NOMO-1 treated with dmso at 0.1 percent for 144 hours (cell line): ENCODE results near the gene NUAK1.
A peak's percentile ranks its signal among the peaks of the same experiment; 100 is the strongest.
"Not testable (repeated sequence)": the region's sequence is repeated elsewhere in the genome, so short reads cannot be mapped to it uniquely, and the experiment has no call there.

Experiments used
- DNase-seq: peaks from one replicate; lab custom pipeline; 2025; ENCODE audit not compliant: unreplicated experiment; lab: John Stamatoyannopoulos, UW

Gene NUAK1

GRCh38 chr12:106147956-106148355 is 9.2 kb upstream of the NUAK1 start:
- DNase-seq, result no peak

GRCh38 chr12:106146987-106147386 is 8.2 kb upstream of the NUAK1 start:
- no peak for DNase-seq

GRCh38 chr12:106145539-106146447 is 7.0 kb upstream of the NUAK1 start:
- no peak for DNase-seq

GRCh38 chr12:106144847-106145246 is 6.1 kb upstream of the NUAK1 start:
- no peak for DNase-seq

- DNase-seq, result no peak
Observed at GRCh38 chr12:106142591-106143261, 4.0 kb upstream of the NUAK1 start.

- not testable (repeated sequence) for DNase-seq
Observed at GRCh38 chr12:106141920-106142319, 3.2 kb upstream of the NUAK1 start.

GRCh38 chr12:106141452-106141851 is 2.7 kb upstream of the NUAK1 start:
- no peak for DNase-seq

GRCh38 chr12:106141003-106141402 is 2.2 kb upstream of the NUAK1 start:
- no peak for DNase-seq

- DNase-seq, result no peak
Observed at GRCh38 chr12:106140223-106140986, 1.7 kb upstream of the NUAK1 start.

- DNase-seq, result peak; percentile 51
Observed at GRCh38 chr12:106139422-106140171, 843 bp upstream of the NUAK1 start.

- no peak for DNase-seq
Observed at GRCh38 chr12:106138357-106138632, 459 bp downstream of the NUAK1 start.

GRCh38 chr12:106137530-106138356 is 1.0 kb downstream of the NUAK1 start:
- DNase-seq, result no peak

- DNase-seq, result peak; percentile 61
Observed at GRCh38 chr12:106136263-106136662, 2.5 kb downstream of the NUAK1 start.

GRCh38 chr12:106135781-106136180 is 3.0 kb downstream of the NUAK1 start:
- DNase-seq, result no peak

- DNase-seq, result no peak
Observed at GRCh38 chr12:106135075-106135474, 3.7 kb downstream of the NUAK1 start.

GRCh38 chr12:106134294-106134949 is 4.3 kb downstream of the NUAK1 start:
- no peak for DNase-seq

GRCh38 chr12:106133136-106134087 is 5.3 kb downstream of the NUAK1 start:
- DNase-seq, result no peak
